ENCODE data around the gene ISOC1. TPM values are rescaled to one million over a fixed set of nuclear protein-coding genes. Genes with fewer than 3 reads are reported as not detected.

The ISOC1 gene
- polyA plus RNA-seq (2012; ENCODE audit: insufficient read depth, insufficient read length) = 47.1 TPM

DNA sequence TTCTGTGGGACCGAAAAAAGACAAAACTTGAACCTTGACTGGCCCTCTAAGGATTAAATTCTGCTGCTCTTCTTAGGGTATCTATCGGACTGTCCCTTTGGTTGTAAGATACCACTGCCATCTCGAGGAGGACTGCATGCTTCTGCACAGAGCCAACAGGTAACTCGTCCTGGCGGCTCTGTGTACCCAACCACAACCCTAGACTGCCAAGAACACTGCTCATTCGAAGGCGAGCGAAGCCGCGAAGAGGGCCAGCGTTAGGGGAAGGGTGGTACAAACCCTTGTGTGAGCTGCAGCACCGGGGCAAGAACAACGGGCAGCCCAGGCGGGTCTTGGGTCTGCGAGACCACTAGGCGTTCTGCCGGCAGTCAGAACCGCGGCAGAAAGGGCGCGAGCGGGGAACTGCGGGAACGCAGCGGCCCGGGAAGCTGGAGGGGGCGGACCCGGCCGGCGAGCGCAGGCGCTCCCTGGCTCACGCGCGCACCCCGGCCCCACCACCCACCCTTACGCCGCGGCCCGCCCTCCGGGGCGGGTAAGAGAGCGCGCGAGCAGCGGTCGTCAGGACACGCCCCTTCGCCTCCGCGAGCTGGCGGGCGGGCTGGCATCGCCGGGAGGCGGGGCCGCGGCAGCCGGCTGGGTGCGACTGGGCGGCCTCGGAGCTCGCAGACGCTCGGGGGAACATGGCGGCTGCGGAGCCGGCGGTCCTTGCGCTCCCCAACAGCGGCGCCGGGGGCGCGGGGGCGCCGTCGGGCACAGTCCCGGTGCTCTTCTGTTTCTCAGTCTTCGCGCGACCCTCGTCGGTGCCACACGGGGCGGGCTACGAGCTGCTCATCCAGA is at the start of gene ISOC1:
Gene ISOC1 (plus strand): TSS at position 663 of the 837 bp plus-strand sequence. CDS start 18 bp downstream, at position 681.
- DNase-seq (ENCODE audit: low read depth, low spot score) = peak; percentile 84
- peak within 1 kb of the TSS; percentile 87 for H3K4me3 ChIP-seq (ENCODE audit: low read length)

DNA sequence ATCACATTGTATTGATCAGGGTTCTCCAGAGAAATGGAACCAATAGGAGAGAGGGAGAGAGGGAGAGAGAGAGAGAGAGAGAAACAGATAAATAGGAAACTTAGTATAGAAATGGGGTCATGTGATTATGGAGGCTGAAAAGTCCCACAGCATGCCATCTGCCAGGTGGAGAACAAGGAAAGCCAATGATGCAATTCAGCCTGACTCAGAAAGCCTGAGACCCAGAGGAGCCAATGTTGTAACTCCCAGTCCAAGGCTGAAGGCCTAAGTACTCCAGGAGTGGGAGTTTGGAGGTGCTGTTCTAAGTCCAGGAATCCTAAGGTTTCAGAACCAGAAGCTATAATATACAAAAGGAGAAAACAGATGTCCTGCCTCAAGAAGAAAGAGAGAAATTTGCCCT is 48.4 kb upstream of the ISOC1 start:
- DNase-seq (ENCODE audit: low read depth, low spot score) = no peak
- no peak overlapping the region for H3K4me3 ChIP-seq (ENCODE audit: low read length)

DNA sequence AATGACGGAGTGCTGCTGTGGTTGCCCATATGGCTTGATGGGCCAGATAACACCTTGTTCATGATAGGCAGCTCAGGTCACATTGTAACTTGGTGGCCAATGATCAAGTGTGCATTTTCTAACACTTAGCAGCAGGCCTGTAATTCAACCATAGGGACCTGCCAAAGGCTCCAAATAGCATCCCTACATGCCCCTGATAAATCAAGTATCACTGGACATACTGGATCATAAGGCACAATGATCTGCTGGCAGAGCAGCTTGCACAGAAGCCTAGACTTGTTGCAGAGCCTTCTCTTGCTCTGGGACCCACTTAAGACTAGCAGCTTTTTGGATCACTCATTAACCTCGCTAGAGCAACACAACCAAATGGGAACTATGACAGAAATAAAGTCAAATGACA is 46.0 kb upstream of the ISOC1 start:
- no peak for DNase-seq (ENCODE audit: low read depth, low spot score)
- H3K4me3 ChIP-seq (ENCODE audit: low read length) = no peak overlapping the region

DNA sequence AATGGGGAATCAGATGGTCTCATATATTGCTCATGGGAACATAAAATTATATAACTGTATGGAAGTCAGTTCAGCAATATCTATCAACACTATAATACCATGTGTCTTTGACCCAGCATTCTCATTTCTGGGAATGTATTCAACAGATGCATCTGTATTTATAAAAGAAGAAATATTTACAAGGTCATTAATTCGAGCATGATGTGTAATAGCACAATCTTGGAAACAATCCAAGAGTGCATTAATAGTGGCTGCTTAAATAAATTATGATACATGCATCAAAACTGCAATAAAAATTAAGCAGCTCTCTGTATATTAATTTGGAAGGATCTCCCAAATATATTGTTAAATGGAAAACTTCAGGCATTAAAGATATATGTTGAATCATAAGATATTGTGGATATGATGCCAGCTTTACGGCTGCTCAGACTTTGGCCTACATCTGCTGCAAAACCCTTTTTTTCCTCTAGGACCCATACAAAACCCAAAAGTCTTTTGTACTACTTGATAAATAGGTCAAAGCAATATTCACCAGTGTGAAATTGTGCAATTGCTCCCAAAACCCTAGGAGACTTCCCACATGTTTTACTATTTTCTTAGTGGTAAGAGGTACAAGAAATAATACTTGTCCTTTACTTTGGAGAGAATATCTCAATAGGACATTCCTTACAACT is 45.3 kb upstream of the ISOC1 start:
- DNase-seq (ENCODE audit: low read depth, low spot score) = no peak

DNA sequence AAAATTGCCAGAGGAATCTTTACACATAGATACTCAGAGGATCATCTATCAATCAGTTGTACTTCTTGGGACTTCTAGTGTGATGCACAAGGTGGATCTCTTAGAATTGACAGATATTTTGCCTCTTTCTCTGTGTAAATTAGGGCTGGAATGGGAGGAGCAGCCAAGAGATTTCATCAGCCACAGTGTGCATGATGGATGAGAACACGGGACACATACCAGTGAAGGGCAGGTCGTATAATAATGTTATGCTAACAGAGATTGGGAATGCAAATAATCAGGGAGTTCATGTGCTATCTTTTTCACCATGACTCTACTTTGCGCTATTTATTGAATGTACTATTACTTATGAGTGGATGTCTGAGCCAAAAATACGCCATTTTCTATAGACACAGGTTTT is 43.3 kb upstream of the ISOC1 start:
- DNase-seq (ENCODE audit: low read depth, low spot score) = no peak
- no peak overlapping the region for H3K4me3 ChIP-seq (ENCODE audit: low read length)

More for the DNA sequence above, 45.3 kb upstream of the ISOC1 start:
- H3K4me3 ChIP-seq (ENCODE audit: low read length) = no peak overlapping the region

DNA sequence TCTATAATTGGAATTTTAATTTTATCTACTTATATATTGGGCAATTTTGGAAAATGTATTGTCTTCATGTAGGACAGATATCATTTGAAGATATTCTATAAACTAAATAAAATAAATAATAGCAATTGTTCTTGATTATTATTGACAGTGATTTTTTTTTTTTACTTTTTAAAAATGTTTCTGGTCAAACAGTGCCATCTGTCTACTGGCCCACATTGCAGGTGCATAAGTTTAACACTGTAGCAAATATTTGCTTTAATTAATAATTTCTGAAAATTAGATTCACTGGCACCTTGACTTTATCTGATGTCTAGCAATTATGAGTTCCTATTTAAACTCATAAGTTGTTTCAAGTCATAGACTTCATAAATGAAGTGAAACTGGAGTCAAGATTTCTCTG is 41.1 kb upstream of the ISOC1 start:
- H3K4me3 ChIP-seq (ENCODE audit: low read length) = no peak overlapping the region
- DNase-seq (ENCODE audit: low read depth, low spot score) = no peak

DNA sequence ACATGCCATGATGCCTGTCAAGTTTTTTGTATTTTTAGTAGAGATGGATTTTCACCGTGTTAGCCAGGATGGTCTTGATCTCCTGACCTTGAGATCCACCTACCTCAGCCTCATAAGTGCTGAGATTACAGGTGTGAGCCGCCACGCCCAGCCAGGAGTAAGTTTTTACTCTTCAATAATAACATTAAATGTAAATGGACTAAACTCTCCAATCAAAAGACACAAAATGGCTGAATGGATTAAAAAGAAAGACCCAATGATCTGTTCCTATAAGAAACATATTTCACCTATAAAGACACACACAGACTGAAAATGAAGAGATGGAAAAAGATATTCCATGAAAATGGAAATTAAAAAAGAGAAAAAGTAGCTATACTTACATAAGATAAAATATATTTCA is 37.2 kb upstream of the ISOC1 start:
- no peak for DNase-seq (ENCODE audit: low read depth, low spot score)
- H3K4me3 ChIP-seq (ENCODE audit: low read length) = no peak overlapping the region

DNA sequence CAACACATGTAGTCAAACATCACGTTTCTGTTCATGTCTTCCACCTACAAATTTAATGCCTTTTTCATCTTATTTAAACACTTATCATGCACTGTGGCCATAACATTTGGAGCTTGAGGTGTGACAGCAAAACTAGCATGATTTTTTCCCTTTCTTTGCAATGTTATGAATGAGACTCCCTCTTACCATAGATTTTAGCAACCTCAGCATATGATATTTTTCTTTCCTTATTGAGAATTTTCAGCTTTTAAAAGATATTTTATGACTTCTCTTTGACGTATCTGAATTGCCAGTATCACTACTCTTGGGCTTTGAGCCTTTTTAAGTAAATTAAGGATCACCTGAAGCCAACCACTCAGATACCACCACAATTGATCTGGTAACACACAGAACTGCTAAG is 32.7 kb upstream of the ISOC1 start:
- DNase-seq (ENCODE audit: low read depth, low spot score) = no peak
- H3K4me3 ChIP-seq (ENCODE audit: low read length) = no peak overlapping the region

DNA sequence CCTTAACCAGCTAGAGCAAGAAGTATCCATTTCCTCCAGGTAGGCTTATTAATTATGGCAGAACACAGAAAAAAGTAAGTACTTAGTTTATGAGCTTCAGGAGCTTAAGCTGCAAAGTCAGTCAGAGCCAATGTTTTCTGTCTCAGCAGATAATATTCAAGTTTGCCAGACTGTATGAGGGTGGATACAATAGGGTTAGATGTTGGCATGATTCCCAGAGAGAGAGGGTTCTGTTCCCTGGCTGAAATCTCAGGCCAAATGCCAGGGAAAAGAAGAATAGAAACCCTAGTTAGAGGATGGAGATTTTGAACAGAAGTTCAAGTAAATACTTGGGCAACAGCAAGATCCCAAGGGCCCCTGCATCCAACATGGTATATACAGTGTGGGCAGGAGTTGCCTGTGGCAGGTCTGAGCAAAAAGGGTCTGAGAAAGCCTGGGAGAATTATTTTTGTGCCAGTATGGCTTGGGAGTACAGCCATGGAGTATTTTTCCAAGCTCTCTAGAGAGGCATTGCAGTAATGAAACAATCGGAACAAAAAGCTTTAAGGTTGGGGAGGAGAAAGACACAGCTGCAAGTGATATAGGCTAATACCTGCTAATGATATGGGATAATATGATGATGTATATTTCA is 31.0 kb upstream of the ISOC1 start:
- H3K4me3 ChIP-seq (ENCODE audit: low read length) = no peak overlapping the region
- no peak for DNase-seq (ENCODE audit: low read depth, low spot score)

DNA sequence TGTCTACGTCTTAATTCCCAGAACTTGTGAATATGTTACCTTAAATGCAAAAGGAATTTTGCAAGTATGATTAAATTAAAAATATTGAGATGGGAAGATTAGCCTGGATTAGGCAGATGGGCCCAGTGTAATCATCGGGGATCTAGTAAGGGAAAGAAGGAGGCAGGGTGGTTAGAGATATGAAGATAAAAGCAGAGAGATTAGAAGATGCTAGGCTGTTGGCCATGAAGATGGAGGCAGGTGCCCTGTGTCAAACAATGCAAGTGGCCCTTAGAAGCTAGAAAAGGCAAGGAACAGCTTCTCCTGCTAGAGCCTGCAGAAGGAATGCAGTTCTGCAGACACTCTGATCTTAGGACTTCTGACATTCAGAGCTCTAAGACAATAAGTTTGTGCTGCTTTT is 28.8 kb upstream of the ISOC1 start:
- DNase-seq (ENCODE audit: low read depth, low spot score) = no peak

DNA sequence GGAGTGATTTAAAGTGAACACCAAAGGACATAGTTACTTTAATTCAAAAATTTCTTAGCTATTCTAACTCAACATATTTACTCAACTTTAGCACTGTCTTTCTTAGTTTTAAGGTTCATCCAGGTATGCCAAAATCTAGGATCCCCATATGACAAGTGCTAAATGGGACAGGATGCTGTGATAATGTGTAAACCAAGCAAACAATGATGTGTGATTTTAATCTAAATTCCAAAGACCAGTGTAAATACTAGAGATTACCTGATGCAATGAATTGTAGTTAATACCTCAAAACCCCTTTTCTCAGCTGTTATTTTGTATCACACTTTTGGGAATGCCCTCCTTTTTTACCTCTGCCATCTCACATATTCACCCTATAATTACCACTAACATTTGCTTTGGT is 26.8 kb upstream of the ISOC1 start:
- DNase-seq (ENCODE audit: low read depth, low spot score) = no peak
- no peak overlapping the region for H3K4me3 ChIP-seq (ENCODE audit: low read length)

More for the DNA sequence above, 28.8 kb upstream of the ISOC1 start:
- H3K4me3 ChIP-seq (ENCODE audit: low read length) = no peak overlapping the region

DNA sequence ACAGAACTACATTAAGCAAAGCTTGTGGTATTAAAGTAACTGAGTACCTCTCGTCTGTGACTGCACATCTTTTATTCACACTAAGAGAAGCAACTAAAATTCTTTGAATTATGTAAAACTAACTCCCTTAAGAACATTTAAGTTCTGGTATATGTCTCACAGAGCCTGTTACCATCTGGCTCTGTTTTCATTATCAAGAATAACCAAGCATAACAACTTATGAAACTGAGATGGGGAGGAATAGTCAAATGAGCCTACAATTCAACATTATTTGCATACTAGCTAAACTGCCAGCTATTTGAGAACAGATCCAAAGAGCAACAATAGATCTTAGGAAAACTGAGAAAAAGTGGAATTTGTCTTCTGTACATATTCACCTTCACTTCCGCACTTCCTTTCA is 25.3 kb upstream of the ISOC1 start:
- H3K4me3 ChIP-seq (ENCODE audit: low read length) = no peak overlapping the region
- DNase-seq (ENCODE audit: low read depth, low spot score) = no peak

DNA sequence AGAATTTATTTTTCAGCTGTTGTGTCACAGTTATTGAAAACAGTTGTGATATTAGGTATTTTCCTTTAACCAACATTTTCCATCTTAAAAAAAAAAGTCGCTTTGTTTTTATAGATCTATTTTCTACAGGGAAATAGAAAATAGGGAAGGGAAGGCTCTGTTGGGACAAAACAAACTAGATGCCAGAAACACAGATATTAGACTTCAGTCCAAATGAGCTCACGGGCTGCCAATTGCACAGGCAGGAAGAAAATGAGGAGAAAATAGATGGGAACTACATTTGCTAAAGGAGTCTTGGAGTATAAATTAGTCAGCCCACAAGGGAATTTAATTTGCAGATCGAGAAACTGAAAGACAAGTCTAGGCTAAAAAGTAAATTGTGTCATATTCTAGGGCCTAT is 21.4 kb upstream of the ISOC1 start:
- DNase-seq (ENCODE audit: low read depth, low spot score) = no peak

DNA sequence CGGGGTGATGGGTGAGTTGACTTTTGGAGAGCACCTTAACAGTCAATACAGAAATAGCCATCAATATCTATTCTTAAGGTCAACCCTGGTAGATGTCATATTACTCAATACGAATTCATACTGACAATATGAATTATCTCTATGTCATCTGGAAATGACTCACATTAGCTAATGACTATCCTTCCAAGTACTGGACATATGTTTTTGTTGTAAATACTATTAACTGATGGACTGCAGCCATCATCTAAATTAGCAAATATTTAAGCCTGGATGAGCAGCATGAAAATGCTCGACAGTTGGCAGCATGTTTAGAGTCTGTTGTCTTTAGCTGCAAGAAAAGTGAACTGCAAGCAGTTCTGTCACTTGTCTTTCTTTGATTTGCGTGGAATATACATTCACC is 19.6 kb upstream of the ISOC1 start:
- H3K4me3 ChIP-seq (ENCODE audit: low read length) = no peak overlapping the region
- no peak for DNase-seq (ENCODE audit: low read depth, low spot score)

More for the DNA sequence above, 21.4 kb upstream of the ISOC1 start:
- no peak overlapping the region for H3K4me3 ChIP-seq (ENCODE audit: low read length)

DNA sequence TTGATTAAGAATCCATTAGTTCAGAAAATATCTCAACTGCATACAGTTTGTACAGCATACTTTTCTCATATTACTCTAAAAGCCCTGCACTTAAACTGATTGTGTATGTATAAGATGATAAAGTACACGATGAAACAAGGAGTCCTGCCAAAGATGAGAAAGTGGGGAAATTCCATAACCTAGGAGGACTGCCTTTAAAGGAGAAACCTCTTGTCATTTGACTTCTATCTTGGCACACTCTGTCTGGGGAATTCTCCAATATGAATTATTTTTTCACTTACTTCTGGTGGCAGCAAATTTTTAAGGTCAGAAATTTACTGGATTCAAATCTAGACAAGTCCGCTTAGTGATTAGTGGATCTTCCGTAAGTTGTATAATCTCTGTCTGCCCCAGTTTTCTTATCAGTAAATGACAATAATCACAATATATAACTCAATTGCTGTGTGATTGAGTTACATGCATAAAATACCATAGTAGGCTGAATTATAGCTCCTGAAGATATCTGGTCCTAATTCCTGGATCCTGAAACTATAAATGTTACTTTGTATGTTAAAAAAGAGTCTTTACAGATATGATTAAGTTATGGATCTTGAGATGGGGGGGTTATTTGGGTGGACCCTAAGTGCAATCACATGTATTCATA is 17.0 kb upstream of the ISOC1 start:
- H3K4me3 ChIP-seq (ENCODE audit: low read length) = no peak overlapping the region
- DNase-seq (ENCODE audit: low read depth, low spot score) = no peak

DNA sequence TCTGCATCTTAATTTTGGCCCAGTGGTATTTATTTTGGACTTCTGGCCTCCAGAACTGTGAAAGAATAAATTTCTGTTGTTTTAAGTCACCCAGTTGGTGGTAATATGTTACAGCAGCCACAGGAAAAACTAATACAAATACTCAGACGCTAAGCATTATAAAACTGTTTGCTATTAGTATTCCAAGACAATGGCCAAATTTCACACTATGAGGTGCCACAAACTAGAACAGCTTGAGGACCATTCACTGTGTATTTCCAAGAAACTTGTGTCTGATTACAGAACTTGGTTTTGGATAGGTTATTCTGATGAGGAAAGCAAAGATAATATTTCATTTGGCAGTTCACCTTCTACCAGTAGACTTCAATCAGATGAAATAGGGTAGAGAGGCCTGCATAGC is 16.3 kb upstream of the ISOC1 start:
- no peak overlapping the region for H3K4me3 ChIP-seq (ENCODE audit: low read length)
- DNase-seq (ENCODE audit: low read depth, low spot score) = no peak

DNA sequence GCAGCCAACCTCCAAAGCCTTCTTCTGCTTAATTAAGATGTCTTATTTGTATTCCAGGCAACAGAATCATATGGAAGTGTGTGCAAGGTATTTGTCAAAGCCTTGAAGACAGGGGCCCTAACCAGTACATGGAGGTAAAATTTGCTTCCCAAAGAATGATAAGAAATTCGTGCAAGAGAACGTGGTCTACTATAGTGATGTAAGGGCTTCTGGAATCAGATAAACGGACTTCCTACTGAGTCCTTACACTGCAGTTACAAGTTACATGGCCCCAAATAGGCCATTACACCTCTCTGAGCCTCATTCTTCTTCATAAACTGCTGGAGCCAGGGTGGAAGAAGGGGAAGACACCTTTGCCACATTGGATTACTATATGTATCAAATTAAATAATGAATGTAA is 15.9 kb upstream of the ISOC1 start:
- no peak for DNase-seq (ENCODE audit: low read depth, low spot score)
- H3K4me3 ChIP-seq (ENCODE audit: low read length) = no peak overlapping the region

DNA sequence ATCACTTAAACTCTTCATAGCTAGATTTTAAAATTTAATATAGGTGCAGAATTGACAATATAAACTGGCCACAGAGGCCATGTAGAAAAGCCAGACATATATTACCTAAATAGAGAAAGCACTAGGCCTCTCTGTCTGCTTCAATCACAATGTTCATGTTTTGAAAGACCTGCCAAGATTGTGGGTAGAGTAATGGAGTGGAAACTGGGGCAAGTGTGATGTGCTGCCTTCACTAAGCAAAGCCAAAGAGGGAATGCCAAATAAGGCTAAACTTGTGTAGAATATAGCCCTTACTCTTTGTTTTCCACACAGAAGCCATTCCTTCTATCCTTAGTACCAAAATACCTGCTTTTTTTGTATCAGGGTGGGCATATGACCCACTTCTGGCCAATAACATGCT is 15.1 kb upstream of the ISOC1 start:
- no peak for DNase-seq (ENCODE audit: low read depth, low spot score)

DNA sequence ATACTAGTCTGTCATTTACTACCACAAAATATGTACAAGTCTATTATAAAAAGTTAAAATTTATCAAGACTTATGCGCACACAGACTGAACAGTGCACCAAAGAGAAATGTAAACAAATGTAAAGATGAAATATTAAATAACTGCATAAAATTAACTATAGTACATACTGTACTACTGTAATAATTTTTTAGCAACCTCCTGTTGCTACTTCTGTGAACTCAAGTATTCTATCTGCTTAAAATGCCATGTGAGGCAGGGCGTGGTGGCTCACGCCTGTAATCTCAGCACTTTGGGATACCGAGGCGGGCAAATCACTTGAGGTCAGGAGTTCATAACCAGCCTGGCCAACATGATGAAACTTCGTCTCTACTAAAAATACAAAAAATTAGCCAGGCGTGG is 13.8 kb upstream of the ISOC1 start:
- DNase-seq (ENCODE audit: low read depth, low spot score) = no peak
- H3K4me3 ChIP-seq (ENCODE audit: low read length) = no peak overlapping the region

More for the DNA sequence above, 15.1 kb upstream of the ISOC1 start:
- H3K4me3 ChIP-seq (ENCODE audit: low read length) = no peak overlapping the region

Data from Jurkat, Clone E6-1 (cell line).